GM19099 (cell line): Measurements from ENCODE around the gene LRRTM3.

Source experiments
- POLR2A ChIP-seq: IDR thresholded peaks from 3 replicates; pipeline ENCODE4 v1.6.1; 2011; ENCODE audit warnings: low read depth; ENCODE audit not compliant: insufficient read length; ENCODE audit errors: extremely low read depth

The LRRTM3 gene

DNA sequence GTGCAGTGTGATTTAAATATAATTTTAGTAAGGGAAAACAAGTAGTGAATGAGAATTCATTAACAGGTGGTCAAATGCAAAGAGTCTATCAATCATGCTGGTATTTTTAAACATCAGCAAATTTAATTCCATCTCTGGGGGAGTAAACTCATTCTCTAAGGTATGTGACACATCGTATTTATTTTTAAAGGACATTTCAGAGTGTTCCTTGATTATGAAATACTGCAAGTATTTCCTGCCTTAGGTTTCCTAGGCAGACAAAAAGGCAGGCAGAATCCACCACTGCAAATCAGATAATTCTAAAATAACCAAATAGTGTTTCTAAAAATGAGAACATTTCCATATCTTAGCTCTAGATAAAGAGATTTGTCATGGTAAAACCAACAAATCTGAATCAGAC, 193.8 kb downstream of the LRRTM3 start:
- TF ChIP-seq POLR2A = no peak

DNA sequence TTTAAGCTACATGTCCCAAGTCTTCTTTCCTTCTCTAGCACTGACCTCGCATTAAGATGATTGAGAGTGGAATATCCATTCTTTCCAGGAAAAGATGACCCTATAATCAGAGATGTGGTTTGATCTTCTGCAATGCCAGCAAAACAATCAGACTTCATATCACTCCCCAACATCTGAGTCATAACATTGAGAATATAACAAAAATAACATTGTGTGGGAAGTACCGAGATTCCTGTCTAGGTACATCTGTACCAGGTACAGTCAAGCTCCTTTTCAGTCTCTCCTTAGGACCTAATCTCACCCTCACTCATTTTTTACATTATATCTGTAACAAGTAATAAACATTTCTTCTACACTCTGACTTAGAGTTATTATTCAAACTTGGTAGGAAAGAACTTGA, 201.6 kb downstream of the LRRTM3 start:
- no peak for TF ChIP-seq POLR2A

GRCh38 chr10:67140641-67141040, 214.8 kb downstream of the LRRTM3 start:
- TF ChIP-seq POLR2A = no peak

DNA sequence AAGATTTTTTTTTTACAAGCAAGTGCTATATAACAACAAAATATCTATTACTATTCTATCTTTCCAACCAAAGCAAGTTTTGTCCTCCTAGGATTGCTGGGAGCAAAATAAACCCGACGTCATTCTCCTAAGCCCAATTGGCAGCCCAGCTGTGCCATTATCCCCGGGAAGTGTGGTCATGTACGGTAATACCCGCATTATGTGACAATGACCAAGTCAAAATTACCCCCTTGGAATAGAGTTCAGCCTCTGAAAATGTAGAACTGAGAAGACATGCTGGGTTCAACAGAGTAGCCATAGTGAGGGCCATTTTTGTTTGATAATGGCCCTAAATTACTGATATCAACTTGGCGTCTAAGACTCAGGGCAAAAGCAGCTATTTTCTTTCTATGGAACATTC, 215.5 kb downstream of the LRRTM3 start:
- TF ChIP-seq POLR2A = no peak

- no peak for TF ChIP-seq POLR2A
Measured at GRCh38 chr10:67144530-67144929, 218.7 kb downstream of the LRRTM3 start.
